ENCODE data around the gene RRP1B.

RRP1B gene

GRCh38 chr21:43743947-43744346 lies 84.6 kb downstream of the RRP1B start:
- no peak for DNase-seq (ENCODE audit: low read depth in 2 of 2)

GRCh38 chr21:43744725-43745124 lies 85.4 kb downstream of the RRP1B start:
- DNase-seq (ENCODE audit: low read depth in 2 of 2): no peak
